Activated CD4-positive, alpha-beta memory T cell treated with anti-CD3 and anti-CD28 coated beads, Interleukin-2, amount 10 ng/mL, durations not matched to agents 7 days and 5 days (primary cell): Measurements from ENCODE around the gene ATP1B4. TPM values are rescaled to one million over a fixed set of nuclear protein-coding genes. Genes with fewer than 3 reads are reported as not detected.

Experiments used
- CTCF ChIA-PET: fragments of 350-600 bp; sonication (Branson Sonifier 250); formaldehyde crosslinking; loops from one replicate; lab custom pipeline; 2021; ENCODE audit warnings: antibody characterized with exemption, inconsistent platforms; lab: Charles Lee
- POLR2A ChIA-PET: fragments of 350-600 bp; sonication (Branson Sonifier 250); formaldehyde crosslinking; loops from one replicate; lab custom pipeline; 2021; ENCODE audit warnings: antibody characterized with exemption; lab: Charles Lee
- DNase-seq: peaks from one replicate; pipeline ENCODE4 v3.0.0-alpha.2; 2020
- H3K27ac Mint-ChIP-seq: one replicate; pipeline ENCODE4 v1.8.0; 2021; ENCODE audit warnings: mild to moderate bottlenecking, mixed read lengths
- H3K27me3 Mint-ChIP-seq: one replicate; pipeline ENCODE4 v1.8.0; 2021; ENCODE audit warnings: mixed read lengths
- H3K36me3 Mint-ChIP-seq: one replicate; pipeline ENCODE4 v1.8.0; 2021; ENCODE audit warnings: low read depth, mixed read lengths
- H3K4me1 Mint-ChIP-seq: one replicate; pipeline ENCODE4 v1.8.0; 2021; ENCODE audit warnings: mixed read lengths
- H3K4me3 Mint-ChIP-seq: one replicate; pipeline ENCODE4 v1.8.0; 2021; ENCODE audit warnings: mild to moderate bottlenecking, mixed read lengths
- H3K9me3 Mint-ChIP-seq: one replicate; pipeline ENCODE4 v1.8.0; 2021; ENCODE audit warnings: mixed read lengths
- total RNA-seq, 2 experiments: library from RNA; stranded (reverse); gene quantifications; one replicate each; pipeline ENCODE4 v1.2.3, GENCODE V29; 2021

Gene ATP1B4
- total RNA-seq, 2 experiments from 2014 or later, result not detected

DNA sequence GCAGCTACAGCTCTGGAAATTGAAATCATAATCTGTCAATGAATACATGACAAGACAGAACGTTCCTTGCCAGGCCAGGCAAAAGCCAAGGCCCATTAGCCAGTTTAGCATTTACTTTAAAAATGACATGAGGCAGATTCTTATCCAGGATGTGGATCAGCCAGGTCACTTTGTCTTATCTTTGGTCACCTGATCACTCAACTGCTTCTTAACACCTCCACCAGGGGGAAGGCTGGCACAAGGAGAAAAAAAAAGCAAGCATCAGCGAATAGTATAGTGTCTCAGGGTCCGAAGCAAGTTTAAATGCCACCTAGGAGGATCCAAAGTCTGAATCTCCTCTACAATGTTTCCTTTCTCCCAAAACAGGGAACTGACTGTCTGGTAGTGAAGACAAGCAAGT, 18.8 kb downstream of the ATP1B4 start:
- CTCF ChIA-PET, result interaction anchor here (2.2 kb wide), 1 partner anchor 72 kb away, joined by 16 read pairs; no protein-coding TSS in a partner anchor
- POLR2A ChIA-PET, result no interaction called here
- Mint-ChIP-seq H3K36me3 (no peaks in the 10 kb centered on the region), H3K4me1 (peaks cover 9% of the 10 kb centered on the region), H3K9me3 (no peaks in the 10 kb centered on the region), H3K27me3 (peaks cover 10% of the 10 kb centered on the region), H3K4me3 (no peak overlapping the region), H3K27ac (no peak overlapping the region)
- peak; percentile 20 for DNase-seq

GRCh38 chrX:120401301-120401700, 39.4 kb downstream of the ATP1B4 start:
- Mint-ChIP-seq H3K4me1 (no peaks in the 10 kb centered on the region), H3K36me3 (no peaks in the 10 kb centered on the region), H3K4me3 (no peak overlapping the region), H3K27ac (no peak overlapping the region), H3K9me3 (peaks cover 2% of the 10 kb centered on the region), H3K27me3 (no peaks in the 10 kb centered on the region)
- POLR2A ChIA-PET, result no interaction called here
- CTCF ChIA-PET, result no interaction called here
- no peak for DNase-seq

DNA sequence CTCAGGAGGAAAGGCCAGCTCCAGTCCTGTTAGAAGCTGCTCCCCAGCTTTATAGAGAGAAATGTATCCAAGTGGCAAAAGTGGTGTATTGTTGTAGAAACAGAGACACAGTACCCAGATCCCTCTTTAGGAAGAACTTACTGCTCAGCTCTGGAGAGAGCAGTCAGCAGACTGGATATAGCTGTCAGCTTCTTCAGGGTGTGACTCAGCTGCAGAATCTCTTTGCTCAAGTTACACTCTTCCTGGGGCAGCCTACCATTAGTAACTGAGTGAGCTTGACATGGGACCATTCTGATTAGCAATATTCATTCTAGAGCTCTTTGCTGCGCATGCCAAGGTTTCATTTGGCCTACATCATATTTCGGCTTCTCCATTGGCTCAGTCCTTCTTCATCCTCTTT, 40.5 kb downstream of the ATP1B4 start:
- Mint-ChIP-seq H3K36me3 (no peaks in the 10 kb centered on the region), H3K27ac (no peak overlapping the region), H3K9me3 (peaks cover 3% of the 10 kb centered on the region), H3K27me3 (no peaks in the 10 kb centered on the region), H3K4me1 (no peaks in the 10 kb centered on the region), H3K4me3 (no peak overlapping the region)
- ChIA-PET CTCF (no interaction called here), POLR2A (no interaction called here)
- DNase-seq, result no peak

DNA sequence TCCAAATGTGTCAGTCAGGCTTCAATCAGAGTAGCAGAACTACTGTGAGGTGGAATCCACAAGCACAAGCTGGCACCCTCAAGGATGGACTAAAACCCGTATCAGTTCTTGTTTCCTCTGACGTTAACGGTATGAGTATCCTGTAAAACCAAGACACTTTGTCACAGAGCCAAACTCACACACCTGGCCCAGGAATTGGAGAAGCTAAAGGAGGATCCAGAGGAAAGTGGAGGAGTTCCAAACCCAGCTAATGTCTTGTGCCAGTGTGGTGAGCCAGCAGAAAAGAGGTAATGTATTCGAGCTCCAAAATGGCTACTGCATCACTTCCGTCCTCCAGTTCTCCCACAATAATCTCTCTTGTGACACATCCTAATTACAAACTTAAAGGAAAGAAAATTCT, 44.7 kb downstream of the ATP1B4 start:
- CTCF ChIA-PET, result no interaction called here
- no peak overlapping the region for H3K27ac Mint-ChIP-seq
- no peaks in the 10 kb centered on the region for H3K36me3 Mint-ChIP-seq
- H3K4me1 Mint-ChIP-seq, result no peaks in the 10 kb centered on the region
- H3K27me3 Mint-ChIP-seq, result no peaks in the 10 kb centered on the region
- no peak overlapping the region for H3K4me3 Mint-ChIP-seq
- H3K9me3 Mint-ChIP-seq, result peaks cover 13% of the 10 kb centered on the region
- DNase-seq, result no peak
- POLR2A ChIA-PET, result no interaction called here

DNA sequence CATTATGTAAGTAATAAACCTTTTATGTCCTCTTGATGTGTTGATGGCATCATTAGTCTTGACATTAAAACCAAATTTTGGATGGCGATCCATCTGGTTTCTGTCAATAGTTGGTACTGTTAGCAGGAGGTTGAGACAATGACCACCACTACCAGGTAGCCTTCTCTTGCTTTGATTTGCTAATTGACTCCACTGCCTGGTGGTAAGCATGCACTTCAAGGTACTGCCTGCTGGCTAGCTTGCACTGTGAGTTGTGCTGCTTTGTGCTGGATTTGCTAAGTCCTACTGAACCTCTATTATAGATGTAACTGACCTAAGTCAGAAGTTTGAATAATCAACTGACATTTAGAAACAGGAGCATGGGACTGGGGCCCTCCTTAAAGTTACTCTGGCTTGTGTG, 46.3 kb downstream of the ATP1B4 start:
- Mint-ChIP-seq H3K4me3 (no peak overlapping the region), H3K4me1 (no peaks in the 10 kb centered on the region), H3K9me3 (peaks cover 13% of the 10 kb centered on the region), H3K27ac (no peak overlapping the region), H3K36me3 (no peaks in the 10 kb centered on the region), H3K27me3 (no peaks in the 10 kb centered on the region)
- ChIA-PET CTCF (no interaction called here), POLR2A (no interaction called here)
- no peak for DNase-seq

GRCh38 chrX:120419463-120419862, 57.6 kb downstream of the ATP1B4 start:
- no peaks in the 10 kb centered on the region for H3K36me3 Mint-ChIP-seq
- no peak overlapping the region for H3K4me3 Mint-ChIP-seq
- ChIA-PET CTCF (no interaction called here), POLR2A (interaction anchor here (0.9 kb wide), 1 partner anchor 185 kb away, joined by 3 read pairs; no protein-coding TSS in a partner anchor)
- DNase-seq, result peak; percentile 20
- no peaks in the 10 kb centered on the region for H3K27me3 Mint-ChIP-seq
- H3K4me1 Mint-ChIP-seq, result peaks cover 20% of the 10 kb centered on the region
- H3K27ac Mint-ChIP-seq, result peak overlapping the region; percentile 47
- no peaks in the 10 kb centered on the region for H3K9me3 Mint-ChIP-seq

DNA sequence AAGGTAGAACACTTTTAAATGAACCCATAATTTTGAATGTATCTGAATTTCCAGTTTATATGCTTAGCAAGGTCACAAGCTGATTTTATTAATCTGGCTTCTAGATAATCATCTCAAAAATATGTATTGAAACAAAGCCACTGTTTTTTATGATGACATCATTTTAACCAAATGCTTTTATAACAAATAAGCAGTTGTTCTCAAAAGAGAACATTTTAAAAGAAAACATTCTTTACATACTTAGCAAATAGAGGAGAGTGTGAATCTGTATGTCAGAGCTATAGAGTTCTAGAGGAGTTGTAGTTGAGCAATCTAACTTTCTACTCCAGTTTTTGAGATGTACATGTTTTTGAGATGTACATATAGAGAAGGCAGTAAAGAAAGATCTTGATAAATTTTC, 64.7 kb downstream of the ATP1B4 start:
- no peak overlapping the region for H3K4me3 Mint-ChIP-seq
- H3K4me1 Mint-ChIP-seq, result peaks cover 12% of the 10 kb centered on the region
- H3K27me3 Mint-ChIP-seq, result no peaks in the 10 kb centered on the region
- ChIA-PET CTCF (interaction anchor here (1.0 kb wide), 1 partner anchor 117 kb away, joined by 3 read pairs; no protein-coding TSS in a partner anchor), POLR2A (no interaction called here)
- no peak overlapping the region for H3K27ac Mint-ChIP-seq
- no peaks in the 10 kb centered on the region for H3K9me3 Mint-ChIP-seq
- H3K36me3 Mint-ChIP-seq, result peaks cover 6% of the 10 kb centered on the region
- DNase-seq, result no peak

DNA sequence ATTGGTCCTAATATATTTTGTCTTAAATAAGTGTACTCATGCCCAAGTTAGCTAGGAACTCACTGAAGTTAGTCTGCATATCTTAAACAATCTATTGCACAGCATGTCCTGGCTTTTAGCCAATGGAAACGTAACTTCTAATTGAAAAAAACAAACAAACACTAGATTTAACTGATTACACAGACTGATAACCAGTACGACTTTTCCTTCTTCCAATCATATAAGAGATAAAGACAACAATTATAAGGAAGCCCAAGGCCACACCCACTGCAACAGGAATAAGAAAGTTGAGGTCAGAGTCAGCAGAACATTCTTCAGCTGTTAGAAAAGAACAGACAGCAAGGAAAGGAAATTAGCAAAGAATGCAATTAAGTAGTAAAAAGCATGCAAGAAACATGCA, 66.4 kb downstream of the ATP1B4 start:
- peaks cover 12% of the 10 kb centered on the region for H3K4me1 Mint-ChIP-seq
- no peak for DNase-seq
- ChIA-PET POLR2A (no interaction called here), CTCF (no interaction called here)
- no peak overlapping the region for H3K4me3 Mint-ChIP-seq
- no peaks in the 10 kb centered on the region for H3K27me3 Mint-ChIP-seq
- H3K27ac Mint-ChIP-seq, result no peak overlapping the region
- no peaks in the 10 kb centered on the region for H3K9me3 Mint-ChIP-seq
- peaks cover 23% of the 10 kb centered on the region for H3K36me3 Mint-ChIP-seq

GRCh38 chrX:120429776-120430540, 68.1 kb downstream of the ATP1B4 start:
- H3K4me1 Mint-ChIP-seq, result peaks cover 8% of the 10 kb centered on the region
- no peaks in the 10 kb centered on the region for H3K9me3 Mint-ChIP-seq
- no peak overlapping the region for H3K27ac Mint-ChIP-seq
- CTCF ChIA-PET, result no interaction called here
- no peak overlapping the region for H3K4me3 Mint-ChIP-seq
- POLR2A ChIA-PET, result no interaction called here
- DNase-seq, result no peak
- H3K36me3 Mint-ChIP-seq, result peaks cover 26% of the 10 kb centered on the region
- H3K27me3 Mint-ChIP-seq, result no peaks in the 10 kb centered on the region

Other genes with a start within 250 kb of the ATP1B4 start
- not detected for gene RHOXF1, start 246.2 kb upstream of the ATP1B4 start, total RNA-seq
- gene RHOXF2, start 203.5 kb upstream of the ATP1B4 start, total RNA-seq, result not detected
- 10 to 100 TPM; 17.9 to 19.5 TPM for gene ZBTB33, start 111.3 kb upstream of the ATP1B4 start, total RNA-seq
- gene TMEM255A, start 50.6 kb upstream of the ATP1B4 start, total RNA-seq, result not detected
- gene LAMP2, start 107.2 kb downstream of the ATP1B4 start, total RNA-seq, result 10 to 100 TPM; 59.4 to 60.3 TPM
- 10 to 100 TPM; 45.5 to 46.1 TPM for gene CUL4B, start 198.9 kb downstream of the ATP1B4 start, total RNA-seq
- gene MCTS1, start 242.0 kb downstream of the ATP1B4 start, total RNA-seq, result 10 to 100 TPM; 52.6 to 53.8 TPM